ENCODE results near the gene RANBP1. TPM values are rescaled to one million over a fixed set of nuclear protein-coding genes. Genes with fewer than 3 reads are reported as not detected.

Gene RANBP1
- total and polyA plus RNA-seq, 2 of the 8 experiments (the other 6 are each of a cell fraction or from before 2014, with no cell fraction given), result 343 to 484 TPM

DNA sequence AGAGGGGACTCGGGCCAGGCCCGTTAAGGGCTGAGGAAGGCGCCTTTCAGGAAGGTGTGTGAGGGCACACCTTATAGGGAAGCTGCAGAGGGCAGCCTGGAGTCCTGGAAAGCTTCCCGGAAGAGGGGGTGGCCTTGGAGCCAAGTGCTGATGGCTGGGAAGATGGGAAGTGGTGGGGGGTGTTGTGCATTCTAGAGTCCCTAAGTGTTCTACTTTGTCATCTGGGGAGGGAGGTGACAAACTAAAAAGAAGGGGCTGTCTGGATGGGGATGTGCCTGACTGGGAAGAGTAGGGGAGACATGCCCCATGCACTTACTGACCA lies 22.5 kb downstream of the RANBP1 start:
- Histone ChIP-seq H2BK120ac (replicated peaks; ENCODE audit: low read depth, low read length) (no peak overlapping the region), H3K4me3 (ENCODE audit: extremely low read depth in 1 of 4, insufficient read depth in 2 of 4, low read depth in 3 of 4, low read length in 4 of 4) (no peak overlapping the region), H3K56ac (replicated peaks; ENCODE audit: insufficient read length, low read depth, low read length) (no peak overlapping the region), H3K27ac (ENCODE audit: low read depth, low read length) (no peak overlapping the region), H3K27me3 (replicated peaks in 1 of 4; ENCODE audit: control insufficient read depth in 3 of 4, extremely low read depth in 1 of 4, insufficient read depth in 3 of 4, low read length in 3 of 4) (no peaks in the 10 kb centered on the region), H3K23me2 (ENCODE audit: low read depth, low read length) (no peaks in the 10 kb centered on the region), H3K9me3 (ENCODE audit: insufficient read depth in 2 of 2, low read depth in 1 of 2, low read length in 1 of 2) (no peaks in the 10 kb centered on the region), H3K4ac (replicated peaks; ENCODE audit: insufficient read length, low read depth, low read length) (no peak overlapping the region), H3K9ac (replicated peaks in 1 of 4; ENCODE audit: extremely low read depth in 1 of 4, low read depth in 3 of 4, low read length in 3 of 4) (no peak overlapping the region), H3K23ac (ENCODE audit: insufficient read length) (no peak overlapping the region), H4K20me1 (replicated peaks in 1 of 2; ENCODE audit: control insufficient read depth in 1 of 2, insufficient read depth in 2 of 2, low read length in 2 of 2) (peaks cover 15 to 35% of the 10 kb centered on the region in 2 experiments), H3K79me1 (ENCODE audit: low read depth, low read length) (peaks cover 21% of the 10 kb centered on the region), H2AFZ (ENCODE audit: low read length) (no peak overlapping the region), H2BK12ac (ENCODE audit: low read depth, low read length) (no peak overlapping the region), H4K8ac (ENCODE audit: extremely low read depth, insufficient read depth, low read length) (no peak overlapping the region; the same call in 1 of the 2 replicates), H3K18ac (ENCODE audit: extremely low read depth, low read length) (no peak overlapping the region), H3K4me1 (replicated peaks in 1 of 4; ENCODE audit: control insufficient read depth in 3 of 4, insufficient read depth in 4 of 4, low read length in 3 of 4) (no peaks in the 10 kb centered on the region), H3K14ac (ENCODE audit: insufficient read length) (no peak overlapping the region), H4K91ac (replicated peaks; ENCODE audit: insufficient read length, low read length) (no peak overlapping the region), H2BK15ac (ENCODE audit: low read length) (no peak overlapping the region), H2AK5ac (ENCODE audit: low read depth, low read length) (no peak overlapping the region), H3K36me3 (ENCODE audit: control insufficient read depth in 2 of 4, insufficient read depth in 4 of 4, low read length in 3 of 4) (peaks cover 0 to 4% (median 2%) of the 10 kb centered on the region in 4 experiments; a peak in 1 of 8 replicates), H2BK5ac (ENCODE audit: low read depth, low read length) (no peak overlapping the region; the same call in 1 of the 2 replicates), H3K79me2 (ENCODE audit: control insufficient read depth in 1 of 2, insufficient read depth in 2 of 2, low read length in 2 of 2) (peaks cover 0 to 18% of the 10 kb centered on the region in 2 experiments; a peak in 3 of 4 replicates), H4K5ac (ENCODE audit: insufficient read length, low read depth, low read length) (no peak overlapping the region), H2BK20ac (ENCODE audit: low read length) (no peak overlapping the region), H3K4me2 (ENCODE audit: insufficient read depth in 1 of 2, low read depth in 2 of 2, low read length in 2 of 2) (no peak overlapping the region)
- 93% methylated on average over 4 of the region's 4 CpGs; no CpG with 5 or more reads in 1 of the 2 experiments for WGBS, 2 experiments (ENCODE audit: extremely low coverage in 1 of 2, insufficient coverage in 1 of 2, insufficient read length in 1 of 2, insufficient replicate concordance in 2 of 2, low coverage in 1 of 2, low lambda C conversion rate in 2 of 2, missing lambda C conversion rate in 1 of 2)
- ChIA-PET CTCF (ENCODE audit: partially characterized antibody) (interaction anchor here (1.0 to 2.5 kb wide), 5 partner anchors 9 to 178 kb away, joined by 3 to 13 read pairs (median 4); no protein-coding TSS in a partner anchor), POLR2A (ENCODE audit: partially characterized antibody) (interaction anchor here (1.4 to 10.1 kb wide), 3 partner anchors 11 to 20 kb away, joined by 3 to 104 read pairs (median 40); partner anchors contain the start of gene TRMT2A)
- no peak for FAIRE-seq
- no peak for DNase-seq (ENCODE audit: low read depth in 1 of 2, low spot score in 2 of 2)
- TF ChIP-seq BACH1 (IDR thresholded peaks at IDR 0.05; ENCODE audit: low read length) (no peak), CHD2 (IDR thresholded peaks at IDR 0.05; ENCODE audit: low read length) (no peak), POU5F1 (IDR thresholded peaks at IDR 0.05; ENCODE audit: low read depth, low read length) (no peak), CEBPB (IDR thresholded peaks at IDR 0.05; ENCODE audit: low read depth, low read length) (no peak), KDM5A (IDR thresholded peaks at IDR 0.05; ENCODE audit: low read length) (no peak), SP4 (IDR thresholded peaks at IDR 0.05; ENCODE audit: low read length) (no peak), RNF2 (IDR thresholded peaks at IDR 0.05; ENCODE audit: borderline replicate concordance, low read depth, low read length, missing control alignments, poor library complexity, severe bottlenecking) (no peak), BRCA1 (IDR thresholded peaks at IDR 0.05; ENCODE audit: low read depth, low read length) (no peak), SRF (IDR thresholded peaks at IDR 0.05; ENCODE audit: low read depth, low read length) (no peak), CBX8 (IDR thresholded peaks at IDR 0.05; ENCODE audit: borderline replicate concordance, low read depth, low read length) (no peak), RAD21 (IDR thresholded peaks at IDR 0.05 in 1 of 2, conservative IDR thresholded peaks at IDR 0.05 in 1 of 2; ENCODE audit: low read depth in 2 of 2, low read length in 2 of 2) (no peak)
- TF ChIP-seq, protein P1, sequence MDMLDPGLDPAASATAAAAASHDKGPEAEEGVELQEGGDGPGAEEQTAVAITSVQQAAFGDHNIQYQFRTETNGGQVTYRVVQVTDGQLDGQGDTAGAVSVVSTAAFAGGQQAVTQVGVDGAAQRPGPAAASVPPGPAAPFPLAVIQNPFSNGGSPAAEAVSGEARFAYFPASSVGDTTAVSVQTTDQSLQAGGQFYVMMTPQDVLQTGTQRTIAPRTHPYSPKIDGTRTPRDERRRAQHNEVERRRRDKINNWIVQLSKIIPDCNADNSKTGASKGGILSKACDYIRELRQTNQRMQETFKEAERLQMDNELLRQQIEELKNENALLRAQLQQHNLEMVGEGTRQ (IDR thresholded peaks at IDR 0.05; ENCODE audit: low read length), result no peak
- TF ChIP-seq, protein P2, sequence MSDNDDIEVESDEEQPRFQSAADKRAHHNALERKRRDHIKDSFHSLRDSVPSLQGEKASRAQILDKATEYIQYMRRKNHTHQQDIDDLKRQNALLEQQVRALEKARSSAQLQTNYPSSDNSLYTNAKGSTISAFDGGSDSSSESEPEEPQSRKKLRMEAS (IDR thresholded peaks at IDR 0.05), result no peak

Data from H1 (cell line).